D721Med (cell line): ENCODE results near the gene ZDHHC11.

Experiments used
- DNase-seq: peaks from one replicate; pipeline ENCODE4 v3.0.0; 2011; ENCODE audit warnings: low spot score; ENCODE audit not compliant: insufficient read length
- FAIRE-seq: peaks from 2 replicates; lab custom pipeline; 2011; peaks lifted over from hg19 to GRCh38; lab: Jason Lieb, UNC
- CTCF ChIP-seq: IDR thresholded peaks from 2 replicates; pipeline ENCODE4 v1.5.1; 2012; ENCODE audit warnings: mild to moderate bottlenecking, control low read depth; ENCODE audit not compliant: insufficient read depth; ENCODE audit errors: missing control alignments

Gene ZDHHC11

DNA sequence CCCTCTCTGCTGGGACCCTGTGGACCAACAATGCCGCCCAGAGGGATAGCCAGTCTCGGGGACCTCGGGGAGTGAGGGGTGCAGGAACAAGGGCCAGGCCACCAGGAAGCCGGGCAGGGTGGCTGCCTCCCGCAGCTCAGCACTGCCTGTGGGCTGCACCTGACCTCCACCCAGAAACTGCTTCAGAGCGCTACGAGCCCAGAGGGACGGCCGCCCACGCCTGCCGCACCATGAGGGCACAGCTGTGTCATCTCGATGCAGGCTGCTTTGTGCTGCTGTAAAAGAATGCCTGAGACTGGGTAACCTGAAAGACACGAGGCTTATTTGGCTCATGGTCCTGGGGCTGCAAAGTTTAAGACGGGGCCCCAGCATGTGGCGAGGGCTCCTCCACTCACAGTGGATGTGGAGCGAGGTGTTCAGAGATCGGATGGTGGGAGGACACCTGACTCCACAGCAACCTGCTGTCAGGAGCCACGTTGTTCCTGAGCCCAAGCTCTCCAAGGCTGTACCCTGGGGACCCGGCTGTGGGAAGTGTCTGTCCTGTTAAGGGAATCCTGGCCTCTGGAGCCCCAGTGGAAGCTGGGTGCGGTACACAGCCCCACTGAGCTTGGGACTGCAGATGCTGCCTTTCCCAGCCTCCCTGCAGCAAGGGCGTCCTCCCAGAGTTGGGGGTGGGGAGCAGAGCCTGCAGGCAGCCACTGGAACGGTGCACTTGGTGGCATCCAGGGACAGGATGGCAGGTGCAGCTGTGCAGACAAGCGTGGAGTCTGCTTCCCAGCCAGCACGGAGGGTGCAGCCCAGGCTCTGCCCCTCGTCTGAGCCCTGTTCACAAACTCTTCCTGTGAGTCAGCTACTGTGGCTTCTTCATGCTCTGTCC, 11.8 kb upstream of the ZDHHC11 start:
- FAIRE-seq (no peak), DNase-seq (no peak)
- TF ChIP-seq CTCF, result no peak

GRCh38 chr5:861442-862366, 10.9 kb upstream of the ZDHHC11 start:
- no peak for TF ChIP-seq CTCF
- DNase-seq, result no peak
- FAIRE-seq, result no peak

- DNase-seq, result no peak
- no peak for FAIRE-seq
- no peak for TF ChIP-seq CTCF
These were observed 9.8 kb upstream of the ZDHHC11 start for GRCh38 chr5:860506-861150.

GRCh38 chr5:859798-860296, 9.1 kb upstream of the ZDHHC11 start:
- DNase-seq (no peak), FAIRE-seq (no peak)
- TF ChIP-seq CTCF, result no peak

- TF ChIP-seq CTCF, result no peak
- DNase-seq (no peak), FAIRE-seq (no peak)
These were observed 8.6 kb upstream of the ZDHHC11 start for GRCh38 chr5:859391-859790.

DNA sequence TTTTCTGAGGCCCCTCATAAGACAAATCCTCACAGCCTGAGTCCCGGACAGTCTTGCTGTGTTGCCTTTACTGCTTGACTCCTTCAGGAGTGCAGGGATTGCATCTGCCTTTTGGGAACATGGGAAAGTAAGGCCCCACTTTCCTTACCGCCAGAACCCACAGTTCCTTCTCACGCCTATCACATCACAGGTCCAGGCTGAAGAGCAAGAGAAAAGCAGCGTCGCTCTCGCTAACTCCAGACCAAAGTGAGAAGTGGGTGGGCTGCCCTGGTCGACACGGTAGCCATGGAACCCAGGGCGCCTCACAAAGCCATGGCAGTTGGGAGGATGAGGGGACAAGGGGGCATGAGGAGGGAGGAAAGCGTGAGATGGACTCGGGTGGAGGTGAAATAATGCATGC, 7.9 kb upstream of the ZDHHC11 start:
- DNase-seq (no peak), FAIRE-seq (no peak)
- TF ChIP-seq CTCF, result no peak
